ENCODE data around the gene VRK3.
"Not testable (repeated sequence)": the region's sequence is repeated elsewhere in the genome, so short reads cannot be mapped to it uniquely, and the experiment has no call there.

VRK3 gene

DNA sequence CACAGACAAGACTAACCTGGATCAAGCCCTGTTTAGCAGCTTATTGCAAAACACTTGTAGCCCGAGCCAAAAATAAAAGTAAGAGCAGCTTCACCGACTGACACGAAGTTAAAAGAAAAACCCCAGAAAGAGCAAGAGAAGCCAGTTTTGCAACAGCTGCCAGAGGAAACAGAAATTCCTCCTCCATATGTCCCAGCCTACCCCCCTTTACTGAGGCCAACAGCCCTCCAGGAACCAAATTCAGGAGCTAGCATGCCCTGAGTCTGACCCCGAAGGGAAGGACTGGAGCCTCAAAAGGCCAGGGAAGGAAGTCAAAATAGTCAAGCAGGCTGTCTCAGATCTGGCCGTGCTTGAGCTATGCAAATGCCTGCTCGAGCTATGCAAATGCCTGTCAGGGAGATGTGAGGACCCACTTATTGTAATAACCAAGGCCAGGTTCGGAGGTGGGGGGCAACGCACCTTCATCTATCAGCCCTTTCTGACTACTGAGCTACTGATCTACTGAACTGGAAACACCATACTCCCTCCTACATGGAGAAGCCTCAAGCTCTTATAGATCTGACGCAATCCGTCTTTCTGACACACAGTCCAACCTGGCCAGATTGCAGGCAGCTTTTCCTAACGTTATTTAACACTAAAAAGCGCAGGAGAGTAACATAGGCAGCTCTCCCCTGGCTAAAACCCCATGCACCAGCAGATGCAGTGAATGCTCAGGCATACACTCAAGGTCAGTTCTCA is 70.9 kb downstream of the VRK3 start:
- no peak for DNase-seq

DNA sequence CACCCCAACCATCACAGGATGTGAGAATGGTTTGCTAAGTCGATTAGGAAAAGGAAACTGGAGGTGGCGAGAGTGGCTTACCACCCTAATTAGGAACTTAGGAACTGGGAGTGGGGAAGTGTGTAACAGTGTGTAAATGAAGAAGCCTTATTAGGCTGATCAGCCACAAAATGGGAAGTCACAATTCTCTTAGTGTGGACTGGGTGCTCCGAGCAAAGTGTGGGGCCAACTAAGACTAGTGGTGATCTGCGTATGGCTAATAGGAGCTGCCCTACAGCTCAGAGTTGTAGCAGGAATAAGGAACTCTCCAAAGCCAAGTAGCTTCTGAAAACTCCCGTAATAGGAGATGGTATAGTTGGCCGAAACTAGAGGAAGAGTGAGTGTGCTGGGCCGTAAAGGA is 71.8 kb downstream of the VRK3 start:
- DNase-seq: peak; percentile 8

DNA sequence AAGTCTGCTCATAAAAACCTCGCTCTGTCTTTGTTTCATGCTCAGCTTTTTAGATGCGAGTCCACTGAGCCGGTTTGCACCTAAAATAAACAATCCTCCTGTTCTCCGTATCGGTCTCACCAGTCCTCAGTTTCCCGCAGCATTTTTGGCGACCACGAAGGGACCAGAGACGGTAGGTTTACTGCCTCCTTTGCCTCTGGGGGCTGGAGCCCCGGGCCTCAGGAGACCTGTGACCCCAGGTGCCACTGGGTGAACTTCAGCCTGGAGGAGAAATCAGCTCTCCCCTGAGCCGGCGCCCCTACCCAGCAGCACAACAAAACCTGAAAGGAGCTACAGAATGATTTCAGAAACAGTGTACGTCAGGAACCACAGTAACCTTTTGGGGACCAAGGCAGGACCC is 72.3 kb downstream of the VRK3 start:
- no peak for DNase-seq

DNA sequence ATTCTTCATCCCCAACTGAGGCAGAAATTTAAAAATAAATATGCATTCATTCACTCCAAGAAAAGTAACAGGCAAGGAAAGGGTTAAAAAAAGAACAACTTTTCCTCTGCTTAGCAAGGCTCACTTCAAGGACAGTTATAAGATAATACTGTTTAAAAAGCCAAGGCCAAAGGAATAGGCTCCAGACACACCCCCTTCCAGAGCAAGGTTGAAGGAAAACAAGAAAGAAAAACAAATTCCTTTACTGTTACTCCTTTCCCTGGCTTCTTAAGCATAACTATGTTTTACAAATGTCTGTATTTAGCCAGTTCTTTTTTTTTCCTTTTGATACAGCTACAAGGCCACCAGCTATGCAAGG is 72.7 kb downstream of the VRK3 start:
- no peak for DNase-seq

DNA sequence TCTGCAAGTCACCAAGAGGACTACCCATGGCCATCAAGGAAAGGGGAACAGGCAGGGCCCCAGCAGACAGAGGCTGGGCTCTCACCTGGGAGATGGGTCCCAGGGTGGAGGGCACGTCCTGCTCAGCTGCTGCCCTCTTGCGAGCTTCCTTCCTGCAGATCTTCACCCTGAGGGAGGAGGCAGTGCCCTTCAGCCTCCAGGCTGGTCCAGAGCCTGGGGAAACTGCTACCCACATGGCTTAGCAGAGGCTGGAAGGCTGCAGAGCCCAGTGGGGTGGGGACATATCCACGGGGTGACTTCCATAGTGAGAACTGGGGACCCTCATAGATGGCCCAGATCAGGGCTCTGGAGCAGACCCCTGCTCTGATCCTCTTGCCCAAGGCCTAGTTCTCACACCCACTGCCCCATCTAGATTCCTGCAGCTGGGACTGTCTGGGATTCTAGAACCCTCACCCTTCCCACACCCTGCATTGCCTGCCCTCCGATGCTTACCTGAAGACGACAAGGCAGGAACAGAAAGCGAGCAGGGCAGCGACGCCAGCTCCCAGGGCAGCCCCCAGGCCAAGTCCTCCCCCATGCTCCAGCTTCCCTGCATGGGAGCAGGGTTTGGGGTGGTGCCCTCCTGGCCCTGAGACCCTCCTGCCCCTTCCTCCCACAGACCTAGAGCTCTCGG is 73.2 kb downstream of the VRK3 start:
- DNase-seq: no peak

DNA sequence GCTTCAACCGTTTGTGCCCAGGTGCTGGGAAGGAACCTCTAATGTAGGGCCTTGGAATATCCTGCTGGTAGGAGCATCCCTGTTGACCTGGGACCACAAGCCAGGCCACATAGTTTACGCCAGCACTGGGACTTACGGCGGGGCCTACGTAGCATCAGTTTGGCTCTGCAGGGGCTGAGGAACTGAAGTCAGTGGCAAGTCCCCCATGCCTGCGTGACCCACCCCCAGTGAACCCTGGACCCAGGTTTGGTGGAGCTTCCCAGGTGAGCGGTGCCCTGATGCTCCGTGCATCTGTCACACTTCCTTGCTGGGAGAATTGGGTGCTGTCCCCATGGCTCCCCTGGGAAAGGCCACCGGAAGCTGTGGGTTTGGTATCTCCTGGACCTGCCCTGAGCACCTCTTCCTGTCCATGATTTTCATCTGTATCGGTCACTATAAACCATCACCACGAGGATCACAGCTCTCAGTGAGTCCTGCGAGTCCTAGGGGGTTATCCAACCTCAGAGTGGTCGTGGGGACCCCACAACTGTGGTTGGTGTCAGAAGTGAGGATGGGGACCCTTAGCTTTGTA is 74.1 kb downstream of the VRK3 start:
- no peak for DNase-seq

DNA sequence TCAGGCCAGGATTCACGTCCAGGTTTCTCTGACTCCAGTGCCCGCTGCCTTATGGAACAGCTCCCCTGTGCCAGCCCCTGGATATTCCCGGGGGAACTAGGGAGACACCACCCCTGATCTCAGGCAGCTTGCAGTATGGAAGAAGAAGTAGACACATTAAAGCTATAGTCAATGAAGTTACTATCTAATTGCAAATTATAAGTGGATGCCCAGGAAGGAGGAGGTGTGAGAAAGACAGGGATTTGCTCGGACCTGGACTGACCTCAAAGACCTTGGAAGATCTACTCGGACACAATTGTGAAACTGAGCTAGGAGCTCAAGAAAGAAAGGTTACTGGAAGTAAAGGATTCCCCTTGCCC is 74.6 kb downstream of the VRK3 start:
- no peak for DNase-seq

DNA sequence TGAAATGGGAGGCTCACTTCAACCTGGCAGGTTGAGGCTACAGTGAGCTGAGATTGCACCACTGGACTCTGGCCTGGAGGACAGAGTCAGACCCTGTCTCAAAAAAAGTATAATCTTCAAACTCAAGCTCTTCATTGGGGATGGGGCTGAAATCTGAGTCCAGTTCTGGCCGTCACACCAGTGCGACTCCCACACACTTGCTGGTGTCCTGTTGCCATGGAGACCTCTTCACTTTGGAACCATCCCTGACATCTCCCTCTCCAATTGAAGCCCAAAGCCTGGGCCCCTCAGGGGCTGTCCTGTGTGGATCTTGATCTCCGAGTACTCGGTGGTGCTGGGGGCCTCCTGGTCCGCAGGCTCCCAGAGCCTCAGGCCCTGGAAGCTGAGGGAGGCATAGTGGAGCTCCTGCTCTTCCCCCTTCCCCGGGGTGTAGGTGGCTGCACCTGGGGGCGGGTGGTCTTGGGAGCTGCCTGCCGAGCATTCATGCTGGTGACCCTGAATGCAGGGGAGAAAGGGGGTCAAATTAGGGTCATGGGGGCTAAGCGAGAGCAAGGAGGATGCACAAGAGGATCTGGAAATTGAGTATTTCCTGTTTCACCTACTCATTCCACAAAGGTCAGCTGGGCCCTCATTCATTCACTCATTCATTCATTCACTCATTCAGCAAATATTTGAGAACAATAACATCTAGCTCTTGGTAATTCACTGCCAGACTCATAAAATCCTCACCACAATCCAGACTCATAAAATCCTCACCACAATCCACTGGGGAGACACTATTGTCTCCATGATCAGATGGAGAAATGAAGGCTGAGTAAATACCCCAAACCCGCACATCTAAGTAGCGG is 75.2 kb downstream of the VRK3 start:
- no peak for DNase-seq

DNA sequence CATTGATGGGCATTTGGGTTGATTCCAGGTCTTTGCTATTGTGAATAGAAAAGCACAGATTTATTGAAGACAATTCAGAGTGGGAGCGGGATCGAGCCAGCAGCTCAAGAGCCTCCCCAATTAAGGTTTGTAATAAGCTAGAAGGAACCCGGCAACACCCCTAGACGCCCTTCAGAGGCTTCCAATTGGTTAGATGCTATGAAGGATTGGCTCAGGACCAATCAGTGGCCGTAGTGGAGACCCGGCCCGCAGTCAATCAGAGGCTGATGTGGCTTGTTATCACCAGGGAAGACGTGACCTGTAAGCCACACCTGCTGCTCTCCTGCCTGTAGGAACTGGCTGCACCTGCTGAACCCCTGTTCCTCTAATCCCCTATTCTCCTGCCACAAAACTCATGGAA is 78.8 kb downstream of the VRK3 start:
- no peak for DNase-seq

DNA sequence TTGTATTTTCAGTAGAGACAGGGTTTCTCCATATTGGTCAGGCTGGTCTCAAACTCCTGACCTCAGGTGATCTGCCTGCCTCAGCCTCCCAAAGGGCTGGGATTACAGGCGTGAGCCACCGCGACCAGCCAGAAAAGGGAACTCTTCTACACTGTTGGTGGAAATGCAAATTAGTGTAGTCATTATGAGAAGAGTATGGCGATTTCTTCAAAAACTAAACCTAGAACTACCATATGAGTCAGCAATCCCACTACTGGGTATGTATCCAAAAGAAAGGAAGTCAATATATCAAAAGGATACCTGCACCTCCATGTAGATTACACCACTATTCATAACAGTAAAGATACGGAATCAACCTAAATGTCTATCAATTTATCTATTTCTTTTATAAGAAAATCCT is 80.6 kb downstream of the VRK3 start:
- not testable (repeated sequence) for DNase-seq

DNA sequence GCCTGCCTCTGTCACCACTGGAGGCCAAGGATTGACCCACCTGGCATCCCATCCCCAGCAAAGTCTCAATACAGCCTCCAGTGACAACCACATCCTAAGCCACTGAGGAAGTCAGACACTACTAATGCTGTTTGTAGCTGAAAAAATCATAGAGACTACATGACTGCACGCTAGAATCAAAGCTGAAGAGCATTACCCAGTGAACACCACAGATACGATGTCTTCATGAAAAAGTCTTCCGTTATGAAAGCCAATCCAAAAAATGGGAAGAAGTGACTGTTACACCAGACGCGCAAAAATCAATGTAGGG is 84.7 kb downstream of the VRK3 start:
- DNase-seq: no peak

DNA sequence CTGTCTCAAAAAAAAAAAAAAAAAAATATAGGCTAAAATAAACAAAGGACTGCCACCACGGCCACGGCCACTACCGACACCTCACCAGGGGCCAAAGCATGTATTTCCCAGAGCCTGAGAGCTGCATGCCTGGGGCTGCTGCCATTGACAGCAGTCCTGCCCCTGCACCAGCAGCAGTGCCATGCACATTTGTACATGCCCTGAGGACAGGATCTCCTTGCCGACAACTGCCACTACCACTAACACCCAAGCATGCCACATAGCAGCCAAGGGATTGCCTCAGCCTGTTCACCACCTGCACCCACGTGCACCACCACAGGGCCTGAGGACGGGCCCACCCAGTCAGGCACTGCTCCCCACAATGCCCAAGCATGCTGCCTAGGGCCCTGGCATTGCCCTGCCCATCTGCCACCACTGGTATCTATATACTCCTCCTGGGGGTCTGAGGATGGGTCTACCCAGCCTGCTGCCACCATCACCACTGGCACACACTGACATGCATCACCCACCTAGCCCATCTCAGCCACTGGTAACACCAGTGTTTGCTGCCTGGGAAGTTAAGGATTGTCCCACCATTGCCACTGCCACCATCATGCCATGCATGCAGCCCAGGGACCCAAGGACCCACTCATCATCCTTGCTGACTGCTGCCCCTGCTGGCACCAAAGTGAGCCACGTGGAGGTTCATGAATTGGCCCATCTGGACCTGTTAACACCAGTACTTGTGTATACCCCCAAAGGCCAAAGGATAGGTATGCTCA is 85.3 kb downstream of the VRK3 start:
- DNase-seq: no peak

DNA sequence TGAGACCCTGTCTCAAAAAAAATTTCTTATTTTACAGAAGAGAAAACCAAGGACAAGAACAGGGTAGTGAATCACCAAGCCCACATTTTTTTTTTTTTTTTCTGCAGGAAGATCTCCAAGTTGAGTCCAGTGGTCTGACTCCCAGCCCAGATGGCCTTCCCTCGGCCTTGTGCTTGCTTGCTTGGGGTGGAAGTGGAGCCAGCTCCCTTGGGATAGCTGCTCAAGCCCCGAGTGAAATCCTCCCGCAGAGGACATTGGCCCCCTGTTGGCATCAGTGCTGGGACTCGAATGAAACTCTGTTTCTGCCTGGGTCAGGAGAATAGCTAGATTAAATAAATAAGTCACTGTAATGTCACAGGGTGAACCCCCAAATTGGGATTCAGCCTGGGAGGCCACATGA is 86.5 kb downstream of the VRK3 start:
- DNase-seq: no peak

DNA sequence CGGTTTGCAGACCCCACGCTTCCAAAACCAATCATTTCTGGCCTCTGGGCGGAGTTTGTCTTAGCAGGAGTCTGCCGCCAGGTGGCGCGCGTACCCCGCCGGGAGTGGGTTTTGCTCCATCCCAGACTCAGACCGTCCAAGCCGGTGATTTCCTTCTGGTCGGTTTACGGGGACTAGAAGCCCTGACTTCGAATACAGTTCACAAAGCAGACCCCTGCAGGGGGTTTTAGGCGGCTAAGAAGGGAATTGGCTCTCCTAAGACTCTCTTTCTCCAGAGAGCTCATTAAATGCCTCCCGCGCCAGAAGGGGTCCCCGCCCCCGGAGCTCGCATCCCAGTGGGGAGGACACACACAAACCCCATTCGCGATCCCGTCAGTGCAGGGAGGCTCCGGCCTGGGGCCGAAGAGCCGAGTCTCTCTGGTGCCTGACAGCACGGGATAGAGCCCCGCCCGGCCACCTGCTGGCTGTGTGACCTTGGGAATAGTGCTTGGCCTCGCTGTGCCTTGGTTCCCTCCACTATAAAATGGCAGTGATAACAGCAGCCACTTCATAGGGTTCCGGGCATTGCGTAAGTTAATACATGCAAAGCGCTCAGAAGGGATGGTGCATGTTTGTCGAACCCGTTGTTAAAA is 87.3 kb downstream of the VRK3 start:
- peak; percentile 75 for DNase-seq

DNA sequence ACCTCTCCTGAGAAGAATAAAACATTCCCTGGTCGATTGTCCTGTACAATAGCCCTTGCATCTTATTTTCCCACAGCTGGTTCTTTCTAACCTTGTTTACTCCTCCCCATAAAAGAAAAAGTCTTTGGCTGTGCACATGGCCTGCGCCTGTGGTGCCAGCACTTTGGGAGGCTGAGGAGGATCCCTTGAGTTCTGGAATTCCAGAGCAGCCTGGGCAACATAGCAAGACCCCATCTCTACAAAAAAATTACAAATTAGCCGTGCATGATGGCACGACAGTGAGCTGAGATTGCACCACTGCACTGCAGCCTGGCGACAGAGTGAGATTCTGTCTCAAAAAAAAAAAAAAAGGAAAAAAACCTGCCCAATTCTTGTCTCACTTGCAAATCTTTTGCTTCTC is 88.6 kb downstream of the VRK3 start:
- no peak for DNase-seq

DNA sequence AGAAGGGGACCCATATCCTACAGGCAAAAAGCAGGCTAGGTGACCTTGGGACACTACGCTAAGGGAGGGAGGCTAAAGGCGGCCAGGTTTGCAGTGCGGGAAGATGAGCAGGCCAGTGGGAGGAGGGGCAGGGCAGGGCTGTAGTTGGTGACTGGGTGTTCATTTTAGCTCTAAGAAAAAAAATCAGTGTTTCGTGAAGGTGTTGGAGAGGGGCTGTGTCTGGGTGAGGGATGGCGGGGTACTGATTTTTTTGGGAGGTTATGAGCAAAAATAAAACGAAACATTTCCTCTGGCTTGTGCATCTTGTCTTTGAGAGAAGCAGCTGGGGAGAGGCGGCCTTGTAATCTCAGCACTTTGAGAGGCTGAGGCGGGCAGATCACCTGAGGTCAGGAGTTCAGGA is 91.5 kb downstream of the VRK3 start:
- no peak for DNase-seq

DNA sequence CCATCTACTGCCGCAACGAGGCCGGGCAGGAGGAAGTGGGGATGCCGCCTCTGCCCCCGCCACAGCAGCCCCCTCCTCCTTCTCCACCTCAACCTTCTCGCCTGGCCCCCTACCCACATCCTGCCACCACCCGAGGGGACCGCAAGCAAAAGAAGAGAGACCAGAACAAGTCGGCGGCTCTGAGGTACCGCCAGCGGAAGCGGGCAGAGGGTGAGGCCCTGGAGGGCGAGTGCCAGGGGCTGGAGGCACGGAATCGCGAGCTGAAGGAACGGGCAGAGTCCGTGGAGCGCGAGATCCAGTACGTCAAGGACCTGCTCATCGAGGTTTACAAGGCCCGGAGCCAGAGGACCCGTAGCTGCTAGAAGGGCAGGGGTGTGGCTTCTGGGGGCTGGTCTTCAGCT is 92.4 kb downstream of the VRK3 start:
- DNase-seq: peak; percentile 25

DNA sequence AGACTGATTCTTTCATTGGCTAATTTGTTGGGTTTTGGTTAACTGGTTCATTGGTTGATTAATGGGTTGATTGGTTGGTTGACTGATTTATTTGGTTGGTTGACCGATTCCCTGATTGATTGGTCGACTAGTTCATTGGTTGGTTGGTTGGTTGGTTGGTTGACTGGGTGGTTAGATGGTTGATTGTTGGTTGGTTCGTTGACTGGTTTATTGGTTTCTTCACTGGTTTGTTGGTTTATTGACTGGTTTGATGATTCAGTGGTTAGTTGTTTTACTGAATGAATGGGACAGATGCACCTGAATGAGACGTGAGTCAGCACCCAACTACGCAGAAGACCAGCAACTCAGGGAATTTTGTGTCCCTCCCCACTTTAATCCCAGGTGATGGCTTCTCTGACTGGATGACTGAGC is 93.1 kb downstream of the VRK3 start:
- DNase-seq: no peak

DNA sequence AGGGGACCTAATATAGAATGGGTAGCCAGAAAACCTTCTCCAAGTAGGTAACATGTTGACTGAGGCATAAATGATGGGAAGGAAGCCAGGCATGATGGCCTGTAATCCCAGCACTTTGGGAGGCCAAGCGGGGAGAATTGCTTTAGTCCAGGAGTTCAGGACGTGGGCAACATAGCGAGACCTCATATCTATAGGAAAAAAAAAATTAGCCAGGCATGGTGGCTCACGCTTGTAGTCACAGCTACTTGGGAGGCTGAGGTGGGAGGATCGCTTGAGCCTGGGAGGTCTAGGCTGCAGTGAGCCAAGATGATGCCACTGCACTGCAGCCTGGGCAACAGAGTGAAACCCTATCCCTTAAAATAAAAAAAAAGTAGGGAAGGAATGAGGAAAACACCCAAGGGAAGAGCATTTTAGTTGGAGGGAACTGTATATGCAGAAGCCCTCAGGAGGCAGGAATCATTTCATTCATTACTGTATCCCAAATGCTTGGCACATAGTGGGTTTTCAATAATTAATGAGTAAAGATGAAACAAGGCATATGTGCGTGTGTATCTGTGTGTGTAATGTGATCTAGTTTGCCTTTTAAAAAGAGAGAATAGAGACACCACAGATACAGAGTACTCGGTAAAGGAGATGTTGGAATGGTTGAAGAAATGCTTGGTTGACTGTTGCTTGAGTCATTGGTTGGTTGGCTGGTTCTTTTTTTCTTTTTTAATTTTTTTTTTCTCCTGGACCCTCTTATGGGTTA is 93.7 kb downstream of the VRK3 start:
- DNase-seq: no peak

DNA sequence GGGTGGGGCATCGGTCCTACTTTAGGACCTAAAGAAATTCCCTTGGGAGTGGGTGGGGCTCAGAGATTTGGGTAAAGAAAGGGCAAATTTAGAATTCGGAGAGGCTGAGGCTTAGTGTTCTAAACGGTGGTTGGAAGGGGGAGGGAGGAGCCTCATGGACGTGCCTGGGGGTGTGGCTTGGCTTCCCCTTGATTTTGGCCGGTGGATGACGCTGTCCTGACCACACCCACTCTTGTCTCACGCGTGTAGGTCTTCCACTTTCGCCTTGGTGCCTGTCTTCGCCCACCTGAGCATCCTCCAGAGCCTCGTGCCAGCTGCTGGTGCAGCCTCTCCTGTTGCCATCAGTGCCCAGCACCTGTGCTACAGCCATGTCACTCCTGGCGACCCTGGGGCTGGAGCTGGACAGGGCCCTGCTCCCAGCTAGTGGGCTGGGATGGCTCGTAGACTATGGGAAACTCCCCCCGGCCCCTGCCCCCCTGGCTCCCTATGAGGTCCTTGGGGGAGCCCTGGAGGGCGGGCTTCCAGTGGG is 94.6 kb downstream of the VRK3 start:
- no peak for DNase-seq

DNA sequence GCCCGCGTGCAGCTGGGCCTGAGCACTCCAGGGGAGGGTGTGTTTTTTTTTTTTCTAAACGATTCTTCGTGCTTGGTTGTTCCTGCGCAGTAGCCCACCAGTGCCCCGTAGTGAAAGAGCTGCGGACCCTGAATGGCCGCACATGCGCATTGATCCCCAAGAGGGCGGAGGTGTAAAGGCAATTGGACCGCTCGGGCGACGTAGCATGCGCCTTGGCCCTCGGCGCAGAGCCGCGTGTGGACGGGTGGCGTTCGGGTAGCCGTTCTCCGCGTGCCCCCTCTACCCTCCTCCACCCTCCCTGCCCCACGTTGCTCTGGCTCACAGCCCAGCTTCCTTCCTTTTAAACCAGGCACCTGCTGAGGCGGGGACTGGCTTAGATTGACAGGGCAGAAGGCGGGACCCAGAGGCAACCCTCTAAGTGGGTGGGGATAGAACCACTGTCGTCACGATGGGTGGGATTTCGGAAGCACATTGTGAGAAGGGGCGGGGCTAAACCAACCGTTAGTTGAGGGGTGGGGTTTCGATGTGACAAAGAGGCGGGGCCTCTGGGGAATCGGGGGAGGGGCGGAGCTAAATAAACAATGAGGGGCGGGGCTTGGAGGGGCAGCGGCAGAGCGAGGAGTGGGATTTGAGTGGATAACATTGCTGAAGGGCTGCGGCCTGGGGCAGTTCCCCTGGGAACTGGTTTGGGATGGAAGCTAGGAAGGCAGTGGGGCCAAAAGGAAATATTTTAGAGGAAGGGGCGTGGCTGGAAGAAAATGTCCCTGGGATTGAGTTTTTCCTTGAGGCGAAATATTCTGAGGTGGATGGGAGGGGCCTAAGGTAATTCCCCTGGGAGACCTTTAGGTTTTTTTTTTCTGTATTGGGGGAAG is 95.3 kb downstream of the VRK3 start:
- DNase-seq: peak; percentile 95

Measured in CD4-positive, alpha-beta T cell treated with Interleukin-4 for 4 hours (primary cell).